AG04450 (cell line): Measurements from ENCODE around the gene KRTAP5-9. TPM values are rescaled to one million over a fixed set of nuclear protein-coding genes. Genes with fewer than 3 reads are reported as not detected.
"Not testable (repeated sequence)": the region's sequence is repeated elsewhere in the genome, so short reads cannot be mapped to it uniquely, and the experiment has no call there.

ENCODE experiments used
- CTCF ChIA-PET: fragments of 300-600, 350-600 bp; formaldehyde crosslinking; extraction: SDS; loops from one replicate; lab custom pipeline; 2022; ENCODE audit warnings: antibody characterized with exemption, inconsistent platforms; lab: Charles Lee
- POLR2A ChIA-PET: fragments of 350-600 bp; formaldehyde crosslinking; extraction: SDS; loops from one replicate; lab custom pipeline; 2021; ENCODE audit warnings: antibody characterized with exemption, inconsistent platforms; lab: Yijun Ruan, JAX
- DNase-seq: peaks from one replicate; pipeline ENCODE4 v3.0.0-alpha.2; 2011; ENCODE audit warnings: low read depth, low spot score
- H3K27ac ChIP-seq: one replicate; pipeline ENCODE4 v1.5.1; 2012; ENCODE audit warnings: low read depth, low read length, control low read depth
- H3K27me3 ChIP-seq: one replicate; pipeline ENCODE4 v1.6.0; 2012; ENCODE audit warnings: low read length; ENCODE audit not compliant: control insufficient read depth, insufficient read depth
- H3K4me3 ChIP-seq: 2 replicates; pipeline ENCODE4 v1.5.1; 2011; ENCODE audit warnings: mild to moderate bottlenecking, low read depth, low read length, control low read depth
- H3K9me3 ChIP-seq: 2 replicates; pipeline ENCODE4 v1.5.1; 2012; ENCODE audit warnings: low read length; ENCODE audit not compliant: control insufficient read depth, insufficient read depth
- polyA plus RNA-seq: library from polyadenylated mRNA; depleted of rRNA; stranded (reverse); fragments of >200 nt; gene quantifications from 2 replicates; pipeline ENCODE4 v1.2.3, GENCODE V29; 2011
- TF ChIP-seq, protein P1 (sequence below): IDR thresholded peaks from 2 replicates; pipeline ENCODE4 v1.5.1; 2011; ENCODE audit warnings: low read depth, low read length, control low read depth, inconsistent platforms

The KRTAP5-9 gene
- polyA plus RNA-seq, 1 experiment: not detected

DNA sequence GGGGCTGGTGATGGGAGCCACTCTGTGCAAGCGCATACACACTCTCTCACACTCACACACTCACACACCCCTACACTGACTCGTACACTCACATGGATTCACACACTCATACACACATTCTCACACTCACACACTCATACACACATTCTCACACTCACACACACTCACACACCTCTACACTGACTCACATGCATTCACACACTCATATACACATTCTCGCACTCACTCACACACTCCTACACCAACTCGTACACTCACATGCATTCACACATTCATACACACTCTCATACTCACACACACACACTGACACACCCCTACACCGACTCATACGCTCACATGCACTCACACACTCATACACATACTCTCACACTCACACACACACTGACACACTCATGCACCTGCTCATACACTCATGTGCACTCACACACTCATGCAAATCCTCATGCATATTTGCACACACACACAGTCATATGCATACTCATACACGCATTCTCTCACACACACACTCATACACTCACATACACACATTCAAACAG lies 29.3 kb downstream of the KRTAP5-9 start:
- H3K27me3 ChIP-seq: peaks cover 5% of the 10 kb centered on the region
- CTCF ChIA-PET: no interaction called here
- no peaks in the 10 kb centered on the region for H3K9me3 ChIP-seq
- H3K27ac ChIP-seq: no peak overlapping the region
- no peak for DNase-seq
- no peak overlapping the region for H3K4me3 ChIP-seq
- POLR2A ChIA-PET: no interaction called here
- TF ChIP-seq, protein P1, sequence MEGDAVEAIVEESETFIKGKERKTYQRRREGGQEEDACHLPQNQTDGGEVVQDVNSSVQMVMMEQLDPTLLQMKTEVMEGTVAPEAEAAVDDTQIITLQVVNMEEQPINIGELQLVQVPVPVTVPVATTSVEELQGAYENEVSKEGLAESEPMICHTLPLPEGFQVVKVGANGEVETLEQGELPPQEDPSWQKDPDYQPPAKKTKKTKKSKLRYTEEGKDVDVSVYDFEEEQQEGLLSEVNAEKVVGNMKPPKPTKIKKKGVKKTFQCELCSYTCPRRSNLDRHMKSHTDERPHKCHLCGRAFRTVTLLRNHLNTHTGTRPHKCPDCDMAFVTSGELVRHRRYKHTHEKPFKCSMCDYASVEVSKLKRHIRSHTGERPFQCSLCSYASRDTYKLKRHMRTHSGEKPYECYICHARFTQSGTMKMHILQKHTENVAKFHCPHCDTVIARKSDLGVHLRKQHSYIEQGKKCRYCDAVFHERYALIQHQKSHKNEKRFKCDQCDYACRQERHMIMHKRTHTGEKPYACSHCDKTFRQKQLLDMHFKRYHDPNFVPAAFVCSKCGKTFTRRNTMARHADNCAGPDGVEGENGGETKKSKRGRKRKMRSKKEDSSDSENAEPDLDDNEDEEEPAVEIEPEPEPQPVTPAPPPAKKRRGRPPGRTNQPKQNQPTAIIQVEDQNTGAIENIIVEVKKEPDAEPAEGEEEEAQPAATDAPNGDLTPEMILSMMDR: no peak

DNA sequence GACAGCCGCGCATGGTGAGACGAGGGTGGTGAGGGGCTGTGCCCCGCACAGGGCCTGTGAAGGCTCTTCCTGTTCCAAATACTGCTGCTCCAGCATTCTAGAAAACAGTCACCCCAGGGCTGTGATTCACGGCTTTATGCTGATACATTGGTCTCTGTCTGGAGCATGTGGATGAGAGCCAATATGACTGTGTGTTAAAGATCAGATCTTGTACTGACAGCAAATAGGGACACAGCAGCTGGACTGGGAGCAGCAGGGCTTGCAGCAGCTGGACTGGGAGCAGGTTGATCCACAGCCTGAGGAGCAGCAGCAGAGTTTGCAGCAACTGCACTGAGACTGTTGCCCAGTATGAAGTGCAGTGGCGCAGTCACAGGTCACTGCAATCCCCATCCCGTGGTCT lies 31.3 kb downstream of the KRTAP5-9 start:
- H3K9me3 ChIP-seq, DNase-seq, H3K4me3 ChIP-seq, H3K27me3 ChIP-seq, POLR2A ChIA-PET, H3K27ac ChIP-seq: not testable (repeated sequence)
- CTCF ChIA-PET: interaction anchor here (0.6 to 1.3 kb wide), 5 partner anchors 8 to 273 kb away, joined by 3 to 7 read pairs (median 5); partner anchors contain the start of gene NADSYN1

GRCh38 chr11:71580057-71581003 lies 32.1 kb downstream of the KRTAP5-9 start:
- Histone ChIP-seq H3K9me3 (no peaks in the 10 kb centered on the region), H3K27me3 (peaks cover 3% of the 10 kb centered on the region), H3K4me3 (no peak overlapping the region), H3K27ac (no peak overlapping the region)
- DNase-seq: peak; percentile 32
- ChIA-PET CTCF (interaction anchor here (0.6 to 1.3 kb wide), 5 partner anchors 9 to 274 kb away, joined by 3 to 7 read pairs (median 5); partner anchors contain the start of gene NADSYN1), POLR2A (no interaction called here)
- TF ChIP-seq, protein P1: peak; percentile 94

DNA sequence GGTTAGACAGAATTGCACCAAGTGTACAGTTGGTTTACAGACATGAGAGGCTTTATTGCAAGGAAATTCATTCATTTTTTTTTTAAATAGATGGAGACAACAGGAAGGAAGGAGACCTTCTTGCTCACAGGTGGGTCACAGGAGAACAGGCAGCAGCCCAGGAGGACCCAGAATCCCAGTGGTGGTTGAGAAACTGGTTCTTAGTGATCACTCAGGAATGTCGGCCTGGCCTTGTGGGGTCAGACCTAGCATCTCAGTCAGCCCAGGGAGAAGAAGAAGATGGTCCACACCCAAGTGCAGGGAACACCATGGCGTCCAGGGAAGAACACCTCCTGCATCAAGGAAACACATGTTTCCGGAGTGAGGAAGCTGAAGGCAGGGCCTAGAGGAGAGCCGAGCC lies 33.6 kb downstream of the KRTAP5-9 start:
- TF ChIP-seq, protein P1: no peak
- Histone ChIP-seq H3K9me3 (no peaks in the 10 kb centered on the region), H3K27ac (no peak overlapping the region), H3K27me3 (peaks cover 3% of the 10 kb centered on the region), H3K4me3 (no peak overlapping the region)
- ChIA-PET CTCF (no interaction called here), POLR2A (no interaction called here)
- no peak for DNase-seq

DNA sequence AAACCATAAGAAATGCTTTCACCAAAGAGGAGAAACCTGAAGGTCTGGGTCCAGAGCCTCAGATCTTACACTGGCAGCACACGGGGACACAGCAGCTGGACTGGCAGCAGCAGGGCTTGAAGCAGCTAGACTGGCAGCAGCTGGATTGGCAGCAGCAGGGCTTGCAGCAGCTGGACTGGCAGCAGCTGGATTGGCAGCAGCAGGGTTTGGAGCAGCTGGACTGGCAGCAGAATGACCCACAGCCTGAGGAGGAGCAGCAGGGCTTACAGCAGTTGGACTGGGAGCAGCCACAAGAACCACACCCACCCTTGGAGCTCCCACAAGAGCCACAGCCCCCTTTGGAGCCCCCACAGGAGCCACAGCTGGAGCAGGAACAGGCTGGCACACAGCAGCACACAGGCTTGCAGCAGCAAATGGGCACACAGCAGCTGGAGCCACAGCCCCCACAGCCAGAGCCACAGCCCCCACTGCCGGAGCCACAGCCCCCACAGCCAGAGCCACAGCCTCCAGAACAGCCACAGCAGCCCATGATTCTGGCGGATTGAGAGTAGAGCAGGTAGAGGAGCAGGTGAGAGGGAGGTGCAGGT lies 34.2 kb downstream of the KRTAP5-9 start, which contains the start of gene KRTAP5-11:
KRTAP5-11 (minus strand) TSS at position 567 of the 587 bp plus-strand sequence; CDS start at position 529, 38 bp downstream.
- no peak for DNase-seq
- POLR2A ChIA-PET: no interaction called here
- no peaks in the 10 kb centered on the region for H3K9me3 ChIP-seq
- H3K27me3 ChIP-seq: peaks cover 3% of the 10 kb centered on the region
- H3K4me3 ChIP-seq: no peak within 1 kb of the TSS
- TF ChIP-seq, protein P1: no peak
- CTCF ChIA-PET: no interaction called here
- H3K27ac ChIP-seq: no peak within 1 kb of the TSS

- CTCF ChIA-PET, H3K27me3 ChIP-seq, H3K27ac ChIP-seq, DNase-seq, H3K4me3 ChIP-seq, POLR2A ChIA-PET, H3K9me3 ChIP-seq: not testable (repeated sequence)
Observed at GRCh38 chr11:71582969-71583368, 34.7 kb downstream of the KRTAP5-9 start.

- H3K4me3 ChIP-seq, H3K27me3 ChIP-seq, POLR2A ChIA-PET, H3K27ac ChIP-seq, DNase-seq, CTCF ChIA-PET, H3K9me3 ChIP-seq: not testable (repeated sequence)
Observed at GRCh38 chr11:71585673-71586072, 37.5 kb downstream of the KRTAP5-9 start.

GRCh38 chr11:71588314-71588713 lies 40.1 kb downstream of the KRTAP5-9 start:
- CTCF ChIA-PET, POLR2A ChIA-PET, H3K4me3 ChIP-seq, DNase-seq, H3K27ac ChIP-seq, H3K27me3 ChIP-seq, H3K9me3 ChIP-seq: not testable (repeated sequence)
